ENCODE measurements around the gene HTRA1. TPM values are rescaled to one million over a fixed set of nuclear protein-coding genes. Genes with fewer than 3 reads are reported as not detected.

The HTRA1 gene
- total and polyA plus RNA-seq, 2 donors (not counting 1 experiment from before 2014, with no cell fraction given), result 109 to 216 TPM

DNA sequence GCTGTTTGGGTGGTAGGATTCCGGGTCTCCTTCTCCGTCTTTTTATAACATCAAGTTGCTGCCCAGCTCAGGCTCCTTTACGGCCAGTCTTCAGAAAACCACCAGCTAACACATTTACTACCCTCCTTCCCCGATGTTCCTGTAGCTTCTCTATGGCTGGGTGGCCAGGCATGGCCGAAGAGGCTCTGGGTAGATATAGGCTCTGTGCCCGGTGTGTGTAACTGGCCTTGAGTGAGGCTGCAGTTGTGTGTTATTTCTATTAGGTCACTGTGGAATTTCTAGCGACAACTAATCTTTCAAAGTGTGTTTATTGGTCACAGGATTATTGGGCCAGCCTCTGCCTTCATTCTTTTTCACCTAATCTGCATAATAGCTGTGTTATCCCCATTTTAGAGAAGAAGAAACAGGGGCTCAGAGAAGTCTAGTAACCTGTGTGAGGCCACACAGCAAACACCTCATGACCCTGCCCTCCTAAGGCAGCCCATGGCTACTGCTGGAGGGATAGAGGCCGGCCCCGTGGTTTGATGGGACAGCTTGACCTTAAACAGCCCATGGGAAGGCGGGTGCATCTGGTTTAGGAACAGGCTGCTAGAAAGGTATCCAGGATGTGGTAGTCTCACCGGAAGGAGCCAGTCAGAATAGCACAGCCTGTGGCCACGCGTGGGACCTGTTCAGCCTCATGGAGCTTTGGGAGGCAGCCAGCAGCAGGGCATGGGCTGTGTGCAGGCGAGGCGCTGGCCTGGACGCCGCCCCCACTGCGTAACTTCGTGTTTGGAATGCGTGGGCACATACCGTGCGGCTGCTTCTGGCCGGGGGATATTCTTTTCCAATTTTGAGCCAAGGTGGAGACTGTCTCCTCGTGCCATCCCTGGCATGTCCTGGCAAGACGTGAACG lies 29.7 kb downstream of the HTRA1 start:
- Histone ChIP-seq H2AFZ (ENCODE audit: low read length) (no peak overlapping the region), H3K27me3 (ENCODE audit: control insufficient read depth, insufficient read depth, low read length) (no peaks in the 10 kb centered on the region), H3K36me3 (ENCODE audit: control insufficient read depth, insufficient read depth, low read length) (no peaks in the 10 kb centered on the region), H3K79me2 (ENCODE audit: control insufficient read depth, insufficient read depth, low read length) (no peaks in the 10 kb centered on the region), H3K4me2 (ENCODE audit: extremely low read depth, insufficient read depth, low read length) (no peak overlapping the region), H3K27ac (ENCODE audit: insufficient read depth, low read length) (no peak overlapping the region), H3K9ac (ENCODE audit: insufficient read depth, low read length) (no peak overlapping the region), H3K4me3 (replicated peaks in 1 of 4; ENCODE audit: control extremely low read depth in 1 of 4, insufficient read depth in 1 of 4, low read depth in 3 of 4, low read length in 4 of 4) (no peak overlapping the region), H3K9me3 (ENCODE audit: control insufficient read depth, insufficient read depth, low read depth, low read length) (no peaks in the 10 kb centered on the region), H3K4me1 (ENCODE audit: control insufficient read depth, extremely low read depth, insufficient read depth, low read length) (no peaks in the 10 kb centered on the region), H4K20me1 (ENCODE audit: control insufficient read depth, extremely low read depth, insufficient read depth, low read length) (no peaks in the 10 kb centered on the region)
- no peak for TF ChIP-seq CTCF (conservative IDR thresholded peaks at IDR 0.05 in 1 of 2, IDR thresholded peaks at IDR 0.05 in 1 of 2; ENCODE audit: low read depth in 1 of 2, low read length in 2 of 2)
- no peak for TF ChIP-seq EZH2 (IDR thresholded peaks at IDR 0.05; ENCODE audit: low read length, missing control alignments)
- peak in 1 of 2 donors; percentile 79 for DNase-seq (ENCODE audit: low read depth in 2 of 2)

DNA sequence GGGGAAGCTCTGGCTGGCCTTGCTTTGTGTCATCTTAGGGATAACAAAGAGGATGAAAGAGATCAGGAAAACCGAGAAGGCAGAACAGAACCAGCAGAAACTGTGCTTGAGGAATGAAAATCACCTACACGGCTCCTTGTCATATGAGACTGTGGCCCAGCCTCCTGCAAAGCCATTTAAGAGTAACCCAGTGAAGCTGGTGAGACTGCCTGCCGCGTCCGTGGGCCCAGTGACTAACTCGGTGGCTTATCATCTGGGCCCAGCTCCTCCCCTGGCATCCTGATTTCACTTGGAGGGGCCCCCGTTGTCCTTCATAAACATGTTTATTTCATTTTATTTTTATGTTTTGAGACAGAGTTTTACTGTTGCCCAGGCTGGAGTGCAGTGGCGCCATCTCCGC lies 30.7 kb downstream of the HTRA1 start:
- Histone ChIP-seq H3K36me3 (ENCODE audit: control insufficient read depth, insufficient read depth, low read length) (no peaks in the 10 kb centered on the region), H3K9ac (ENCODE audit: insufficient read depth, low read length) (no peak overlapping the region), H3K79me2 (ENCODE audit: control insufficient read depth, insufficient read depth, low read length) (no peaks in the 10 kb centered on the region), H2AFZ (ENCODE audit: low read length) (no peak overlapping the region), H3K4me3 (replicated peaks in 1 of 4; ENCODE audit: control extremely low read depth in 1 of 4, insufficient read depth in 1 of 4, low read depth in 3 of 4, low read length in 4 of 4) (no peak overlapping the region), H3K4me2 (ENCODE audit: extremely low read depth, insufficient read depth, low read length) (no peak overlapping the region), H4K20me1 (ENCODE audit: control insufficient read depth, extremely low read depth, insufficient read depth, low read length) (no peaks in the 10 kb centered on the region), H3K9me3 (ENCODE audit: control insufficient read depth, insufficient read depth, low read depth, low read length) (no peaks in the 10 kb centered on the region), H3K27ac (ENCODE audit: insufficient read depth, low read length) (no peak overlapping the region), H3K27me3 (ENCODE audit: control insufficient read depth, insufficient read depth, low read length) (no peaks in the 10 kb centered on the region), H3K4me1 (ENCODE audit: control insufficient read depth, extremely low read depth, insufficient read depth, low read length) (no peaks in the 10 kb centered on the region)
- DNase-seq (ENCODE audit: low read depth in 2 of 2), result peak in 1 of 2 donors; percentile 35
- no peak for TF ChIP-seq CTCF (conservative IDR thresholded peaks at IDR 0.05 in 1 of 2, IDR thresholded peaks at IDR 0.05 in 1 of 2; ENCODE audit: low read depth in 1 of 2, low read length in 2 of 2)
- TF ChIP-seq EZH2 (IDR thresholded peaks at IDR 0.05; ENCODE audit: low read length, missing control alignments), result no peak

DNA sequence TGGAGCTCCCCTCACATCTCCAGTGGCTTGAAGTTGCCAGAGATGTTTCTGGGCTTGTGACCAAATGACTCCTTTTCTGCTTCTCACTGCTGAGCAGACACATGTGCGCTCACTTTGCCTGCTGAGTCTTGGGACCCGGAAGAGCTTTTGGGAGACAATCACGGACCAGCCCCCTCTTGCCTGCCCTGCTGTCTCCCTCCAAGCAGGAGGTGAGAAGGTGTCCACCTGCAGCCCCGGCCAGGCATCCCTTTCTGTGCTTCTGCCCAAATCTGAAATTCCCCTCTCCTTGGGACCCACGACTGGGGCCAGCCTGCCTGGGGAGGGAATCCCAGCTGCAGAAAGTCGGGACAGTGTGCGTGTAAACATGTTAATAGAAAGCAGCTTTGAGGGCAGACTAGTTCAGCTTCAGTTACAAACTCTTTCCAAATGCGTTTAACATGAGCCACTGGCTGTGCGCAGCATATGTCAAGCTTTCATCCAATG lies 31.7 kb downstream of the HTRA1 start:
- no peaks in the 10 kb centered on the region for H3K4me1 ChIP-seq (ENCODE audit: control insufficient read depth, extremely low read depth, insufficient read depth, low read length)
- no peak overlapping the region for H2AFZ ChIP-seq (ENCODE audit: low read length)
- H3K9me3 ChIP-seq (ENCODE audit: control insufficient read depth, insufficient read depth, low read depth, low read length), result no peaks in the 10 kb centered on the region
- H3K27ac ChIP-seq (ENCODE audit: insufficient read depth, low read length), result no peak overlapping the region
- H3K27me3 ChIP-seq (ENCODE audit: control insufficient read depth, insufficient read depth, low read length), result no peaks in the 10 kb centered on the region
- no peaks in the 10 kb centered on the region for H3K36me3 ChIP-seq (ENCODE audit: control insufficient read depth, insufficient read depth, low read length)
- peak; percentile 56 to 68 for DNase-seq (ENCODE audit: low read depth in 2 of 2)
- H3K79me2 ChIP-seq (ENCODE audit: control insufficient read depth, insufficient read depth, low read length), result no peaks in the 10 kb centered on the region
- no peaks in the 10 kb centered on the region for H4K20me1 ChIP-seq (ENCODE audit: control insufficient read depth, extremely low read depth, insufficient read depth, low read length)
- H3K4me3 ChIP-seq (replicated peaks in 1 of 4; ENCODE audit: control extremely low read depth in 1 of 4, insufficient read depth in 1 of 4, low read depth in 3 of 4, low read length in 4 of 4), result peak overlapping the region in 1 of 4 experiments; percentile 18
- TF ChIP-seq CTCF (conservative IDR thresholded peaks at IDR 0.05 in 1 of 2, IDR thresholded peaks at IDR 0.05 in 1 of 2; ENCODE audit: low read depth in 1 of 2, low read length in 2 of 2) (no peak), EZH2 (IDR thresholded peaks at IDR 0.05; ENCODE audit: low read length, missing control alignments) (no peak)
- no peak overlapping the region for H3K9ac ChIP-seq (ENCODE audit: insufficient read depth, low read length)
- peak overlapping the region; percentile 11 for H3K4me2 ChIP-seq (ENCODE audit: extremely low read depth, insufficient read depth, low read length)
